Right lobe of liver (tissue), 6 donors: Measurements from ENCODE around the gene RMRP. TPM values are rescaled to one million over a fixed set of nuclear protein-coding genes. Genes with fewer than 3 reads are reported as not detected.

ENCODE experiments used
- ATAC-seq, 4 donors: fragments of 200-7000 bp; cut with Tn5 transposase; one replicate each; pipeline ENCODE4 v1.9.1; 2020; ENCODE audit warnings: mild to moderate bottlenecking in 4 of 4, moderate library complexity in 4 of 4
- DNase-seq, 3 donors: peaks; one replicate each; pipeline ENCODE4 v3.0.0-alpha.2; 2020
- H3K27ac ChIP-seq, 3 donors: fragments of 200-600 bp; one replicate each; pipeline ENCODE4 v1.8.0; 2022
- H3K27me3 ChIP-seq, 2 donors: fragments of 200-600 bp; one replicate each; pipeline ENCODE4 v1.8.0; 2022
- H3K36me3 ChIP-seq, 4 donors: fragments of 200-600 bp; sonication (generic) in 1 of 4; one replicate each; pipeline versions ENCODE4 v1.5.1 to v1.8.0; 2017 to 2022; ENCODE audit warnings: control low read depth in 1 of 4
- H3K4me1 ChIP-seq, 4 donors: fragments of 200-600 bp; sonication (generic) in 1 of 4; one replicate each; pipeline versions ENCODE4 v1.5.1 to v1.8.0; 2017 to 2022; ENCODE audit warnings: control low read depth in 1 of 4
- H3K4me3 ChIP-seq, 3 donors: fragments of 200-600 bp; one replicate each; pipeline ENCODE4 v1.8.0; 2022
- H3K9me3 ChIP-seq, 4 donors: fragments of 200-600 bp; sonication (generic) in 1 of 4; one replicate each; pipeline versions ENCODE4 v1.5.1 to v1.8.0; 2017 to 2022; ENCODE audit warnings: control low read depth in 1 of 4
- POLR2A ChIP-seq: fragments of 450-650 bp; IDR thresholded peaks from one replicate; pipeline ENCODE4 v1.6.1; 2017; ENCODE audit warnings: antibody characterized with exemption, mild to moderate bottlenecking
- WGBS: methylation state at CpG from one replicate; pipeline ENCODE4 v1.1.6; 2018; ENCODE audit warnings: low coverage, low lambda C conversion rate; ENCODE audit not compliant: insufficient coverage; ENCODE audit errors: missing lambda C conversion rate; 5-methylcytosine and 5-hydroxymethylcytosine counted together
- intact Hi-C, 2 donors: fragments of 100-400 bp; cut with DNase I; formaldehyde crosslinking; loops; one replicate each; pipeline versions ENCODE4 v1.11.2 to v1.14.1; 2022
- total RNA-seq, 6 experiments: library from RNA; depleted of rRNA in 2 of 6; stranded (reverse); fragments of >200 nt in 2 of 6; fragmentation: NEBNext Ultra II Directional in 3 of 6; extraction: Animal tissue kit (Norgen Biotek cat#: 25700) in 3 of 6; gene quantifications; one replicate each; pipeline versions ENCODE4 v1.1.0 to v1.2.4, GENCODE V29; 2016 to 2023
- TF ChIP-seq, protein P1 (sequence below), 4 donors: fragments of 200-600 bp in 3 of 4; fragments of 450-650 bp in 1 of 4; IDR thresholded peaks; one replicate each; pipeline versions ENCODE4 v1.5.1 to v1.8.0; 2016 to 2022; ENCODE audit warnings: antibody characterized with exemption in 4 of 4, mild to moderate bottlenecking in 2 of 4
- donor health status: DM: no; HTN: yes; CAD: no.
- donor health status: DM: no; HTN: no; CAD: no.
- donor health status: DM: no; HTN: no; CAD: no.
- donor health status: DM: no; HTN: yes; CAD: no.
- donor health status: DM: no; HTN: yes; CAD: no.

The RMRP gene
- total RNA-seq, 6 experiments from 2014 or later: 1,534 to 17,791 (median 6,650) TPM

DNA sequence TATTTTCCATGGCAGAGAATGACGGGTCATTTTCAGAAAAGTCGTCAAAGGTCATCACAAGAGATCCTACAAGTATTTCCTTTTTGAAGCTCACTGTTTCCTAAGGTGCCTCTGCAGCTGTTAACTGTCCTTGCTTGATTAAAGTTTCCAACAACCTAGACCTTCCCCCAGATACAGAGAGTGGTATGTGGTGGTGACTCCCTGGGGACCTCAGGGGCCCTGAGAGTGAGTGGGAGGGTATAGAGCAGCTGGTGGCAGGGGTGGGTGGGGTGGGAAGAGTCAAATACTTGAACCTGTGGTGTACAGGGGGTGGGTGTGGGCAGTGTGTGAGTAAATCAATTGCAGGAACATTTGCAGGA lies 38.0 kb downstream of the RMRP start:
- Histone ChIP-seq H3K27ac (no peak overlapping the region), H3K27me3 (no peaks in the 10 kb centered on the region), H3K4me3 (no peak overlapping the region), H3K9me3 (no peaks in the 10 kb centered on the region), H3K36me3 (no peaks in the 10 kb centered on the region), H3K4me1 (no peaks in the 10 kb centered on the region)
- WGBS: 50% methylated on average over 2 of the region's 2 CpGs
- DNase-seq (no peak), ATAC-seq (no peak)
- intact Hi-C loops: no loop called here
- TF ChIP-seq POLR2A: no peak
- TF ChIP-seq, protein P1, sequence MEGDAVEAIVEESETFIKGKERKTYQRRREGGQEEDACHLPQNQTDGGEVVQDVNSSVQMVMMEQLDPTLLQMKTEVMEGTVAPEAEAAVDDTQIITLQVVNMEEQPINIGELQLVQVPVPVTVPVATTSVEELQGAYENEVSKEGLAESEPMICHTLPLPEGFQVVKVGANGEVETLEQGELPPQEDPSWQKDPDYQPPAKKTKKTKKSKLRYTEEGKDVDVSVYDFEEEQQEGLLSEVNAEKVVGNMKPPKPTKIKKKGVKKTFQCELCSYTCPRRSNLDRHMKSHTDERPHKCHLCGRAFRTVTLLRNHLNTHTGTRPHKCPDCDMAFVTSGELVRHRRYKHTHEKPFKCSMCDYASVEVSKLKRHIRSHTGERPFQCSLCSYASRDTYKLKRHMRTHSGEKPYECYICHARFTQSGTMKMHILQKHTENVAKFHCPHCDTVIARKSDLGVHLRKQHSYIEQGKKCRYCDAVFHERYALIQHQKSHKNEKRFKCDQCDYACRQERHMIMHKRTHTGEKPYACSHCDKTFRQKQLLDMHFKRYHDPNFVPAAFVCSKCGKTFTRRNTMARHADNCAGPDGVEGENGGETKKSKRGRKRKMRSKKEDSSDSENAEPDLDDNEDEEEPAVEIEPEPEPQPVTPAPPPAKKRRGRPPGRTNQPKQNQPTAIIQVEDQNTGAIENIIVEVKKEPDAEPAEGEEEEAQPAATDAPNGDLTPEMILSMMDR (IDR thresholded peaks at IDR 0.05): no peak

DNA sequence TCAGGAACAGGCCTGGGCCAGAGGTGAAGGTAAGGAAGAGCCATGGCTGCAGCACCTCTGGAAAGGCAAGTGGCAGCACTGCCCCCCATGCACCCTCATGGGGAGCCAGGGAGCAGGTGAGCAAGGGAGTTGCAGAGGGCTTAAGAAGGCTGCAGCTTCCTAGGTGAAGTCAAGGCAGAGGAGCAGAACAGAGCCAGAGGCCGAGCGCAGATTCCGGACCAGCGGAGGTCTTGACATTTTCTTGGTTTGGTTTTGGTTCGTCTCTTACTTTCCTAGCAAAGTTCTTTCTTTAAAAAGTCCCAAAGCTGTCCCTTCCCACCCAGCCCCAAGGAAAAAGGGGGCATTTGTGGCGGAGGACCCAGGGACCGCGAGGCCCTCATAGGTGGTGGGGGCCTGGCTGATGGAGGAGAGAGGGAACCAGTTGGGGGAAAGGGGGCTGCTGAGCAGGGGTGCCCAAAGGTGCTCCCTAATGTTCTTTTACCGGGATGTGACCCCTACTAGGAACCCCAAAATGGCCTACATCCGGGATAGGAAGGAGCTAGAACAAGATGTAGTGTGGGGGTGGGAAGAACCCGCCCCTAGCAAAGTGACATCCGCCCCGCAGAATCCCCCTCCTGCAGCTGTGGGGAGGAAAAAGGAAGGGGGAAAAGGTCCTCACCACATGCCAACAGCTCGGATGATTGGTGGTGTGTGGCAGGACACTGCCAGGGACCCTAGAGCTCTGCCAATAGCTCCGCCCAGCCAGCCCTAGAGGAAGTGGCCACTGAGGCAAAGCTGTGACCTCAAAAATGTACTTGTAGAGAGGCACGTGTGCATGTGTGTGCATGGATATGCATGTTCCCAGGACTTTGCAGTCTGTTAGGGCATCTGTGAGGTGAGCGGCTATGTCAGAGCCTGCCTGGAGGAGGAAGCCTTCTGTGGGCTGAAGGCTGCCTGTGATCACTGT lies 38.7 kb downstream of the RMRP start:
- WGBS: 71% methylated on average over 13 of the region's 17 CpGs
- DNase-seq: peak in 1 of 3 donors; percentile 45
- H3K27me3 ChIP-seq: no peaks in the 10 kb centered on the region
- H3K4me1 ChIP-seq: no peaks in the 10 kb centered on the region
- no peaks in the 10 kb centered on the region for H3K9me3 ChIP-seq
- peak; percentile 44 to 59 (median 51) for ATAC-seq
- H3K36me3 ChIP-seq: no peaks in the 10 kb centered on the region
- intact Hi-C loops: no loop called here
- TF ChIP-seq, protein P1 (IDR thresholded peaks at IDR 0.05): no peak
- TF ChIP-seq POLR2A: no peak
- peak overlapping the region in 1 of 3 donors; percentile 28 for H3K27ac ChIP-seq
- no peak overlapping the region for H3K4me3 ChIP-seq

DNA sequence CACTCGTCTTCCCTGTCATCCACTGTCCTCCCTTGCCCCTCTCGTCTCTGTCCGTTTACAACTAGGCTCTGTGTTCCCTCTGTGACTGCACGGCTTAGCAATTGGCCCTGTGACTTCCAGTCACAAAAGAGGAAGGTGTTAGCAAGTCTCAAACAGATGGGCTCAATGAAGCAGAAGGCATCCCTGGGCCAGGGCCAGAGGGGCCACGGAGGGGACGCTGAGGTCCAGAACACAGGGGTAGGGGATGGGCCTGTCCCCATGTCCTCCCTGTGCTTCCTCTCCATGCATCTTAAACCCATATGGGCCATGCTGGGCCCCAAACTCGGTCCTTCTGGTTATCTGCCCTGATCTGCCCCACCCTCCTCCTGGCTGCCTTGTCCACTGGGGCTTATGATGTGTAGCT lies 39.5 kb downstream of the RMRP start, which contains the start of gene CD72:
Gene CD72 (minus strand): TSS at position 89 of the 403 bp plus-strand sequence. CDS start 110 bp downstream, outside the sequence.
- intact Hi-C loops: no loop called here

DNA sequence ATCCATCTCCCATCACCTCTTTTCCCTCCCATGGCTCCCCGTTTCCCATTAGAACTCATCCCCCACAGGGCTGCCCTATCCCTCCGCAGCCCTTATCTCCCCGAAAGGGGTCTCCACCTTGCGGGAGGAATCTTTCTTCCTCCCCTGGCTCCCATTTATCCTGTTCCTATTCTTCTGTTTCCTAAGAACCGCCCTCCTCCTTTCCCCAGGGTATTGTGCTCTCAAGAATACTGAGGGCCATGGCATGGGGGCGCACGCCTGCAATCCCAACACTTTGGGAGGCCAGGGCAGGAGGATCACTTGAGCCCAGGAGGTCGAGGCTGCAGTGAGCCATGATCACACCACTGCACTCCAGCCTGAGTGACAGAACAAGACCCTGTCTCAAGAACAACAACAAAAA lies 40.3 kb downstream of the RMRP start:
- no peak for ATAC-seq
- Histone ChIP-seq H3K9me3 (no peaks in the 10 kb centered on the region), H3K36me3 (no peaks in the 10 kb centered on the region), H3K27ac (peak overlapping the region in 1 of 3 donors; percentile 28), H3K27me3 (no peaks in the 10 kb centered on the region), H3K4me3 (peak overlapping the region in 1 of 3 donors; percentile 30), H3K4me1 (no peaks in the 10 kb centered on the region)
- no peak for TF ChIP-seq POLR2A
- TF ChIP-seq, protein P1 (IDR thresholded peaks at IDR 0.05): no peak
- intact Hi-C loops: no loop called here
- WGBS: 50% methylated on average over 7 of the region's 8 CpGs
- peak in 1 of 3 donors; percentile 25 for DNase-seq

More for the DNA sequence above, 39.5 kb downstream of the RMRP start, which contains the start of gene CD72:
- WGBS: 60% methylated on average over 3 of the region's 7 CpGs
- TF ChIP-seq, protein P1 (IDR thresholded peaks at IDR 0.05): no peak
- TF ChIP-seq POLR2A: peak; percentile 48
- H3K4me1 ChIP-seq: no peaks in the 10 kb centered on the region
- peak in 1 of 3 donors; percentile 35 for DNase-seq
- H3K4me3 ChIP-seq: peak within 1 kb of the TSS in 2 of 3 donors; percentile 20 to 30
- H3K27ac ChIP-seq: peak within 1 kb of the TSS in 1 of 3 donors; percentile 28
- H3K36me3 ChIP-seq: no peaks in the 10 kb centered on the region
- peak; percentile 17 to 46 (median 44) for ATAC-seq
- no peaks in the 10 kb centered on the region for H3K9me3 ChIP-seq
- H3K27me3 ChIP-seq: no peaks in the 10 kb centered on the region
